Stimulated activated CD4-positive, alpha-beta T cell treated with anti-CD3 and anti-CD28 coated beads, Interleukin-1b, Interleukin-23, amount 100 ng/mL, for 24 hours (primary cell): ENCODE data around the gene TBCEL.
"Not testable (repeated sequence)": the region's sequence is repeated elsewhere in the genome, so short reads cannot be mapped to it uniquely, and the experiment has no call there.

Experiments used
- DNase-seq, 4 experiments: peaks; one replicate each; pipeline ENCODE4 v3.0.0-alpha.2; 2020; ENCODE audit warnings: low read depth in 4 of 4, low spot score in 1 of 4

TBCEL gene

GRCh38 chr11:121104312-121104762 lies 80.4 kb downstream of the TBCEL start:
- DNase-seq, result no peak

- no peak for DNase-seq
Observed at GRCh38 chr11:121105063-121105480, 81.2 kb downstream of the TBCEL start.

GRCh38 chr11:121105481-121106195 lies 81.7 kb downstream of the TBCEL start:
- no peak for DNase-seq

GRCh38 chr11:121106812-121107211 lies 82.9 kb downstream of the TBCEL start:
- DNase-seq, result no peak

GRCh38 chr11:121108413-121108812 lies 84.5 kb downstream of the TBCEL start:
- DNase-seq, result no peak

GRCh38 chr11:121109471-121109870 lies 85.6 kb downstream of the TBCEL start:
- no peak for DNase-seq

GRCh38 chr11:121109916-121110586 lies 86.1 kb downstream of the TBCEL start:
- no peak for DNase-seq

GRCh38 chr11:121110871-121111724 lies 87.2 kb downstream of the TBCEL start:
- DNase-seq, result no peak

- DNase-seq, result peak in 2 of 4 experiments; percentile 14 to 27
Observed at GRCh38 chr11:121112498-121113455, 88.9 kb downstream of the TBCEL start.

GRCh38 chr11:121113611-121114010 lies 89.7 kb downstream of the TBCEL start:
- no peak for DNase-seq

- DNase-seq, result not testable (repeated sequence)
Observed at GRCh38 chr11:121115024-121115423, 91.1 kb downstream of the TBCEL start.

- no peak for DNase-seq
Observed at GRCh38 chr11:121117788-121118187, 93.9 kb downstream of the TBCEL start.

- DNase-seq, result no peak
Observed at GRCh38 chr11:121119440-121119839, 95.5 kb downstream of the TBCEL start.

- no peak for DNase-seq
Observed at GRCh38 chr11:121122328-121122727, 98.4 kb downstream of the TBCEL start.

- DNase-seq, result no peak
Observed at GRCh38 chr11:121123496-121124069, 99.7 kb downstream of the TBCEL start.

- DNase-seq, result no peak
Observed at GRCh38 chr11:121127809-121128208, 103.9 kb downstream of the TBCEL start.

- no peak for DNase-seq
Observed at GRCh38 chr11:121129362-121130340, 105.7 kb downstream of the TBCEL start.

- no peak for DNase-seq
Observed at GRCh38 chr11:121131656-121132055, 107.8 kb downstream of the TBCEL start.
